Karpas-422 (cell line): ENCODE data around the gene UNC13D. TPM values are rescaled to one million over a fixed set of nuclear protein-coding genes. Genes with fewer than 3 reads are reported as not detected.

Source experiments
- DNase-seq: peaks from one replicate; pipeline ENCODE4 v3.0.0-alpha.2; 2015
- H2AFZ ChIP-seq: fragments of 200-600 bp; sonication (generic); 2 replicates; pipeline ENCODE4 v1.6.1; 2014; ENCODE audit warnings: antibody characterized with exemption, low read length, mixed read lengths
- H3K27ac ChIP-seq: fragments of 200-600 bp; sonication (generic); 2 replicates; pipeline ENCODE4 v1.5.1; 2014; ENCODE audit warnings: mild to moderate bottlenecking, low read length, moderate library complexity
- H3K27me3 ChIP-seq: fragments of 200-600 bp; sonication (generic); 2 replicates; pipeline ENCODE4 v1.6.1; 2014; ENCODE audit warnings: low read length, mixed read lengths
- H3K36me3 ChIP-seq: fragments of 200-600 bp; sonication (generic); 2 replicates; pipeline ENCODE4 v1.6.1; 2014; ENCODE audit warnings: low read length, mixed read lengths; ENCODE audit not compliant: insufficient read depth
- H3K4me1 ChIP-seq: fragments of 200-600 bp; sonication (generic); 2 replicates; pipeline ENCODE4 v1.6.1; 2014; ENCODE audit warnings: mild to moderate bottlenecking, low read length, mixed read lengths
- H3K4me2 ChIP-seq: fragments of 200-600 bp; sonication (generic); 2 replicates; pipeline ENCODE4 v1.6.1; 2014; ENCODE audit warnings: low read length, low read depth, mild to moderate bottlenecking; ENCODE audit not compliant: poor library complexity, severe bottlenecking
- H3K4me3 ChIP-seq: fragments of 200-600 bp; sonication (generic); 2 replicates; pipeline ENCODE4 v1.5.1; 2014; ENCODE audit warnings: mild to moderate bottlenecking, antibody characterized with exemption, low read length, mixed read lengths
- H3K79me2 ChIP-seq: fragments of 200-600 bp; sonication (generic); 2 replicates; pipeline ENCODE4 v1.6.1; 2014; ENCODE audit warnings: mild to moderate bottlenecking, low read length, mixed read lengths
- H3K9ac ChIP-seq: fragments of 200-600 bp; sonication (generic); 2 replicates; pipeline ENCODE4 v1.6.0; 2014; ENCODE audit warnings: low read length
- H3K9me2 ChIP-seq: fragments of 200-600 bp; sonication (generic), shearing (Covaris generic); replicated peaks from 2 replicates; pipeline ENCODE4 v1.6.0; 2014; ENCODE audit warnings: mild to moderate bottlenecking, low read length, moderate library complexity; ENCODE audit not compliant: insufficient read depth
- H3K9me3 ChIP-seq: fragments of 300-700, 200-600 bp; sonication (generic); 2 replicates; pipeline ENCODE4 v1.6.1; 2014; ENCODE audit warnings: low read length, mixed read lengths
- H4K20me1 ChIP-seq: fragments of 200-600 bp; sonication (generic); 2 replicates; pipeline ENCODE4 v1.6.1; 2014; ENCODE audit warnings: mild to moderate bottlenecking, antibody characterized with exemption, low read length, low read depth; ENCODE audit not compliant: insufficient read depth
- total RNA-seq: library from RNA; depleted of rRNA; stranded (reverse); fragments of >200 nt; shearing (Covaris generic); gene quantifications from 2 replicates; pipeline ENCODE4 v1.2.3, GENCODE V29; 2014; ENCODE audit warnings: low replicate concordance

UNC13D gene
- total RNA-seq, 1 experiment from 2014 or later, result 30.9 TPM

DNA sequence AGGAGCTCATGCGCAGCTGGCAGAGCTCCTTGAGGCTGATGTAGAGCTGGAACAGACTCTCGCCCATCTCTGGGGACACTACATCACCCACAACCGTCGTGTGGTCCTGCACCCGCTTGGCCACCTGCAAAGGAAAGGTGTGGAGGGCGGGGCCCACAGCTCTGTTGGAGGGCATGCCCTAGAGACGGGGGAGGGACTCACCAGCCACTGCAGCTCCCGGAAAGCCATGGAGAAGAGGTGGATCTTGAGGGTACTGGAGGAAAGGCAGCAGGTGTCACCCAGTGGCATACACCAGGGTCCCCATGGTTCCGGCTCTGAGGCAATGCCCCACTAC is 8.6 kb downstream of the UNC13D start:
- no peak overlapping the region for H3K27ac ChIP-seq
- H3K79me2 ChIP-seq, result no peaks in the 10 kb centered on the region
- H3K4me2 ChIP-seq, result no peak overlapping the region
- DNase-seq, result no peak
- H3K4me3 ChIP-seq, result no peak overlapping the region
- no peak overlapping the region for H3K9ac ChIP-seq
- H3K9me3 ChIP-seq, result no peaks in the 10 kb centered on the region
- no peaks in the 10 kb centered on the region for H4K20me1 ChIP-seq
- 0 out of 2 replicates have a peak, but pooled peaks cover 5% of the 10 kb centered on the region for H3K36me3 ChIP-seq
- no peak overlapping the region for H2AFZ ChIP-seq
- no peaks in the 10 kb centered on the region for H3K4me1 ChIP-seq
- H3K9me2 ChIP-seq, result no peaks in the 10 kb centered on the region
- H3K27me3 ChIP-seq, result no peaks in the 10 kb centered on the region

DNA sequence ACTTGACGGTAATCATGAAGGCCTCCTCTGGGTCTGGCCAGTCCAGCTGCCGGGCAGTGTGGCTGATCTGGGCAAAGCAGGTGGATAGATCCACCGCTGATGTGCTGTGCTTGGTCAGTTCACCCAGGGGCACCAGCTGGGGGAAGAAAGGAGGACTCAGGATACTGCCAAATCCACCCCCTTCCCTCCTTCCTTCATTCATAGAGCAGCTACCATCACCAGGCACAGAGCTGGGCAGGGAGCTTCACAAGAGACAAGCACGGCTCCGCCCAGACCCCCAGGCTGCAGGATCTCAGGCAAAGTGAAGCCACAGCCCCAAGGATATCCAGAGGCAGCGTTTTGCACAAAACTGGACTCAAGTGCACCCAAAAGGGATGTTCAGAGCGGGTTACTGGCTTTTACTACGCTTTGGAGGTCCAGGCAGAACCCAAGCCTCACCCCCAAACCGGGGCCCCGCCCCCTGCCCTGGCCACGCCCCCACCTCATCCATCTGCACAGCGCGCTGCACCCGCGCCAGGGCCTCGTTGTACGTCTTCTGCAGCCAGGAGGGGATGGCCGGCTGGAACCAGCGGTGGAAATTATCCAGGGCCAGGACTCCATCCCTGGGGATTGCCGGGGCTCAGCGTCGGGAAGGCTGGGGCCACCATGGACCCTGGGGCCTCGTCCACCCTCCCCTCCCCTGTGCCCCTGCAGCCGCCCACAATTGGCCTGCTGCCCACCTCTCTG is 9.1 kb downstream of the UNC13D start:
- no peak overlapping the region for H2AFZ ChIP-seq
- H3K9me3 ChIP-seq, result no peaks in the 10 kb centered on the region
- no peaks in the 10 kb centered on the region for H4K20me1 ChIP-seq
- no peak overlapping the region for H3K27ac ChIP-seq
- no peaks in the 10 kb centered on the region for H3K27me3 ChIP-seq
- H3K4me1 ChIP-seq, result no peaks in the 10 kb centered on the region
- H3K79me2 ChIP-seq, result no peaks in the 10 kb centered on the region
- H3K9me2 ChIP-seq, result no peaks in the 10 kb centered on the region
- H3K4me3 ChIP-seq, result no peak overlapping the region
- no peak overlapping the region for H3K4me2 ChIP-seq
- H3K9ac ChIP-seq, result no peak overlapping the region
- 0 out of 2 replicates have a peak, but pooled peaks cover 5% of the 10 kb centered on the region for H3K36me3 ChIP-seq
- DNase-seq, result no peak

DNA sequence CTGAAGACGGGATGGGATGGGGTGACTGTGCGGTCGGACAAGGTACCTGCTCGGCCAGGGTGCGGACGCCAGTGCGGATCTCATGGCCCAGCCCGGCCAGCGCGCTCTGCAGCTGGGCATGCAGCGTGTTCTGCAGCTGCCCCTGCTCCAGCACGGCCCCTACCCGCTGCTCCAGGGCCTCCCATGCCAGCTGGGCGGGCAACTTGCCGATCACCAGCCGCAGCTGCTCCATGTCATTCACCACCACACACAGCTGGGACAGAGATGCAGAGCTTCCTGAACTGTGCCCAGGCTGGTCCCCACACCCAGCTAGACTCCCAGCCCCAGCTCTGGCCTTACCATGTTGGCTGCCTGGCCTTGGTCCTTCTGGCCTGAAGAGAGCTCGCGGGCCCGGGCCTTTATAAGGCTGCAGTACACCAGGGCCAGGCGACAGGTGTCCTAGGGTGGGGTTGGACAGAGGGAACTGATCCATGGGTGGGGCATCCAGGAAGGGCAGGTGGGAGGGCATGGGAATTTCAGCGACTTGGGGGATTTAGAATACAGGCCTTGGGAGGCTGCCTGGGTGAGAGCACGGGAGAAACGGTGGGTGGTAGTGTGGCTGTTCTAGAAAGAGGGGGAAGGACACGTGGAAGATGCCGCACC is 9.8 kb downstream of the UNC13D start:
- H3K4me3 ChIP-seq, result no peak overlapping the region
- no peaks in the 10 kb centered on the region for H4K20me1 ChIP-seq
- 0 out of 2 replicates have a peak, but pooled peaks cover 8% of the 10 kb centered on the region for H3K36me3 ChIP-seq
- H3K27me3 ChIP-seq, result no peaks in the 10 kb centered on the region
- no peak overlapping the region for H3K4me2 ChIP-seq
- no peaks in the 10 kb centered on the region for H3K4me1 ChIP-seq
- no peaks in the 10 kb centered on the region for H3K79me2 ChIP-seq
- DNase-seq, result no peak
- no peak overlapping the region for H3K9ac ChIP-seq
- H2AFZ ChIP-seq, result no peak overlapping the region
- H3K9me3 ChIP-seq, result no peaks in the 10 kb centered on the region
- H3K9me2 ChIP-seq, result no peaks in the 10 kb centered on the region
- H3K27ac ChIP-seq, result no peak overlapping the region

DNA sequence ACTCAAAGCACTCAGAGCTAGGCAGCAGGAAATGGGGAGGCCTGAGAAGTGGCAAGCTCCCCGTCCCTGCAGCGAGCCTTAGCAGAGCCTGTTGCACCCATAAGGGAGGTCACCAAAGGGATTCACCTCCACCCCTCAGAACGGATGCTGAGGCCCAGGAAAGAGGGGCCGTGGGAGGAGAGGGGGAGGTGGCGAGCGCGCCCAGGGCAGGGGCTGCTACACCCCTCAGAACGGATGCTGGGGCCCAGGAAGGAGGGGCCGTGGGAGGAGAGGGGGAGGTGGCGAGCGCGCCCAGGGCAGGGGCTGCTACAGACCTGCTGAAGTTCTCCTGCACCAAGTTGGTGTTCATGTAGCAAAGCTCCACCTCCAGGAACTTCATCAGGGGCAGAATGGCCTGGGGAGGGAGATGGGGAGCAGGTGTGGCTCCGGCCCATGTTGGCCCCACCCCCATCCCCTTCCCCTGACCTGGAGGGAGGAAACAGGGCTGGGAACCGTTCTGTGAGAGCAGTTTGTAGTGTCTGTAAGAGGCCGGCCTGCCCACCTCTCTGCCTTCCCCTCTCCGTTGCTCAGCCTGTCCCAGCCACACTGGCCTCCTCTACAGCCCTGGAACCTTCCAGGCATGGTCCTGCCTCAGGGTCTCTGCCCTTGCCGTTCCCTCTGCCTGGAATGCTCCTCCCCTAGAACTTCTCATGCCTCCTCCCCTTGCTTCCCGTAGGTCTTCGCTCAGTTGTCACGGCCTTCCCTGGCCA is 11.4 kb downstream of the UNC13D start:
- H3K4me3 ChIP-seq, result no peak overlapping the region
- H3K4me1 ChIP-seq, result no peaks in the 10 kb centered on the region
- H3K9me3 ChIP-seq, result no peaks in the 10 kb centered on the region
- no peak overlapping the region for H2AFZ ChIP-seq
- no peaks in the 10 kb centered on the region for H4K20me1 ChIP-seq
- no peak for DNase-seq
- H3K79me2 ChIP-seq, result no peaks in the 10 kb centered on the region
- H3K36me3 ChIP-seq, result 0 out of 2 replicates have a peak, but pooled peaks cover 8% of the 10 kb centered on the region
- no peak overlapping the region for H3K4me2 ChIP-seq
- H3K9ac ChIP-seq, result no peak overlapping the region
- no peak overlapping the region for H3K27ac ChIP-seq
- H3K27me3 ChIP-seq, result no peaks in the 10 kb centered on the region
- H3K9me2 ChIP-seq, result no peaks in the 10 kb centered on the region

DNA sequence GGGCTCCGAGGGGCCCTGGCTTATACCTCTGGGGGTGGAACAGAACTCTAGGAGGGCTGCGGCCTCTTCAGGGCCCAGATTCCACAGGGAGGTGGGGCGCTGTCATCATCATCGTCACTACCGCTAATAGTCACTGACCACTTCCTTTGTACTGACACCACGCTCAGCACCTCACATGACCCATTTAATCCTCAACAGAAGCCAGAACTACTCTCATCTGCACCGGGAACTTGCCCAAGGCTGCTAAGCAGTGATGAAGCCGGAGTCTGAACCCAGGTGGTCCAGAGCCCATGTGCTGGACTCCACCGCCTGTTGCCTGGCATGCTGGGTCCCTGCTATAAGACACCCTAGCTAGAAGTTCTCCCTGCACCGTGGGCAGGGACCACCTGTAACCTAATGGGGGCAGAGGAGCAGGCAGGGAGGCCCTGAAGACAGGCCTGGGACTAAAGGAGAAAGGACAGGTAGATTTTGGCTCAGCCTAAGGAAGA is 12.0 kb downstream of the UNC13D start:
- no peaks in the 10 kb centered on the region; the same call in 1 of the 2 replicates for H3K4me1 ChIP-seq
- H4K20me1 ChIP-seq, result no peaks in the 10 kb centered on the region
- no peak overlapping the region for H3K9ac ChIP-seq
- no peaks in the 10 kb centered on the region for H3K27me3 ChIP-seq
- 0 out of 2 replicates have a peak, but pooled peaks cover 8% of the 10 kb centered on the region for H3K36me3 ChIP-seq
- no peaks in the 10 kb centered on the region for H3K9me3 ChIP-seq
- DNase-seq, result no peak
- H3K4me3 ChIP-seq, result no peak overlapping the region
- H3K27ac ChIP-seq, result no peak overlapping the region
- H3K79me2 ChIP-seq, result no peaks in the 10 kb centered on the region
- H3K9me2 ChIP-seq, result no peaks in the 10 kb centered on the region
- H2AFZ ChIP-seq, result no peak overlapping the region
- H3K4me2 ChIP-seq, result no peak overlapping the region

DNA sequence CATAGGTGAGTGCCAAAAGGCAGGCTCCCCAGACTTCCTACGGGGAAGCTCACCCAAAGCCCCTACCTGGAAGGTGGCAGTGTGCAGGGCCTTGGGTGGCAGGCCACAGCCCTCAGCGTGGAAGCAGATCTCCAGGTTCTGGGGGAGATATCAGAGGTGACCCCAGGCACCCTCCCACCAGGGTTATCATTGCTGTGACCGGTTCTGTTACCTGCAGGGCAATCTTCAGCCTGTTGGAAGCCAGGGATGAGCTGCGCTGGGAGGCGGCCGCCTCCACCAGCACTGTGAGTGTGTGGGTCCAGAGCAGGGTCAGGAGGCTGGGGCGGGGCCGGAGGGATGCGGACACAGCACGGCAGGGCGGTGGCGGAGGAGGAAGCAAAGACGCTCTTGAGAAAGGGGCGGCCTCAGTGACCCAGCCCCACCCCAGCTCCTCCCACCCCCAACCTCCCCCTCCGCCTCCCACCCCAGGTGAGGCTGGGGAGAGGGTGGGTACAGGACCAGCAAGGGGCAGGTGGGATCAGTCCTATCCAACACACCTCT is 13.1 kb downstream of the UNC13D start:
- H3K4me1 ChIP-seq, result peaks cover 4% of the 10 kb centered on the region
- H3K4me3 ChIP-seq, result no peak overlapping the region
- H3K9me3 ChIP-seq, result no peaks in the 10 kb centered on the region
- H3K27ac ChIP-seq, result no peak overlapping the region
- H3K79me2 ChIP-seq, result no peaks in the 10 kb centered on the region
- no peak for DNase-seq
- no peaks in the 10 kb centered on the region for H3K27me3 ChIP-seq
- H3K4me2 ChIP-seq, result no peak overlapping the region
- no peaks in the 10 kb centered on the region for H4K20me1 ChIP-seq
- H2AFZ ChIP-seq, result no peak overlapping the region
- no peak overlapping the region for H3K9ac ChIP-seq
- H3K9me2 ChIP-seq, result no peaks in the 10 kb centered on the region
- H3K36me3 ChIP-seq, result 0 out of 2 replicates have a peak, but pooled peaks cover 8% of the 10 kb centered on the region

DNA sequence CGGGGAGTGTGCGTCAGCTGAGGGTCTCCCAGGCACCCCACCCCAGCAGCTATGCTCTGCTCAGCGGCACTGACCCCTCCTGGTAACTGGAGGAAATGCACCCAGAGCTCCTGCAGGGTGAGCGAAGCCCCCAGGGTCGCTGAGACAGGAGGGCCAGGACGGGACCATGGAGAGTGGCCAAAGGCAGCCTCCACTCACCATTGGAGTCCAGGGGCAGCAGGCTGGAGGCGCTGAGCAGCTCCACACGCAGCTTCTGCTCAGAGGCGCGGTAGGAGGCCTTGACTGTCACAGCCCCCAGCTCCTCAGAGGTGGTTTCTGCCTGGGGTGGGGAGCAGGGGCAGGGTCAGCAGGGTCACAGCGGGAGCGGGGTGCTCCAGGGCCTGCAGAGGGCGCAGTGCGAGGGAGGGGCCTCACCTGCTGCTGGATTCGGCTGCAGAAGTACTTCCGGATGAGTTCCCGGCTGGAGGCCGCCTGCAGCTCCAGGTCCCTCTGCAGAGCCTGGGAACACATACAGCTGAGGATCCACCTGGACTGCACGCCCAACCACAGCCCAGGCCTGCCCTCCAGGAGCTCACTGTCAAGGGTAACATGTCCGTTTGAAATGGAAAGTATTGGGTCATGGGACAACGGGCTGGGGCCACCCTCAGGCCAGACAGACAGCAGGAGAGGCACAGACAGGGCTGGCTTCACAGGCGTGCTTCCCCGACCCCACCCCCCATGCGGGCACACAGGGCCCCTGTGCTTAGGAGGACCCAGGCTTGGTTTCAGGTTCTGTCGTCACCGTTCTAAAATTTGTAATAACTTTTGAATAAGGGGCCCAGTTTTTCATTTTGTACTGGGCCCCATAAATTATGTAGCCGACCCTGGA is 13.8 kb downstream of the UNC13D start:
- peak; percentile 68 for DNase-seq
- H3K27me3 ChIP-seq, result no peaks in the 10 kb centered on the region
- H3K9ac ChIP-seq, result no peak overlapping the region
- H3K4me1 ChIP-seq, result peaks cover 4% of the 10 kb centered on the region
- no peaks in the 10 kb centered on the region for H3K9me3 ChIP-seq
- H3K27ac ChIP-seq, result no peak overlapping the region
- H3K4me3 ChIP-seq, result no peak overlapping the region
- 0 out of 2 replicates have a peak, but pooled peaks cover 8% of the 10 kb centered on the region for H3K36me3 ChIP-seq
- H3K4me2 ChIP-seq, result no peak overlapping the region
- no peaks in the 10 kb centered on the region for H3K9me2 ChIP-seq
- no peaks in the 10 kb centered on the region for H4K20me1 ChIP-seq
- no peak overlapping the region for H2AFZ ChIP-seq
- no peaks in the 10 kb centered on the region for H3K79me2 ChIP-seq
